ENCODE results near the gene JAKMIP1.

Gene JAKMIP1

GRCh38 chr4:6106156-6106555, 94.2 kb downstream of the JAKMIP1 start:
- no peak overlapping the region for H3K27ac ChIP-seq (ENCODE audit: low read depth, low read length)
- H4K20me1 ChIP-seq (ENCODE audit: control insufficient read depth, insufficient read depth, low read depth, low read length), result no peaks in the 10 kb centered on the region
- no peak overlapping the region for H3K4me3 ChIP-seq (ENCODE audit: low read length)
- no peak overlapping the region for H3K4me2 ChIP-seq (ENCODE audit: low read length)
- no peaks in the 10 kb centered on the region for H3K4me1 ChIP-seq (ENCODE audit: control insufficient read depth, low read length)
- no peaks in the 10 kb centered on the region for H3K9me2 ChIP-seq (replicated peaks; ENCODE audit: control insufficient read depth, low read length)
- H3K27me3 ChIP-seq (ENCODE audit: control insufficient read depth, low read length), result no peaks in the 10 kb centered on the region
- no peaks in the 10 kb centered on the region for H3F3A ChIP-seq (ENCODE audit: control insufficient read depth, insufficient read depth)
- H3K36me3 ChIP-seq (ENCODE audit: control insufficient read depth, low read length), result no peaks in the 10 kb centered on the region
- no peaks in the 10 kb centered on the region for H3K9me3 ChIP-seq (ENCODE audit: control insufficient read depth, insufficient read depth, low read length)
- no peak for TF ChIP-seq CTCF (IDR thresholded peaks at IDR 0.05; ENCODE audit: low read depth, low read length, poor library complexity, severe bottlenecking)
- no peak for TF ChIP-seq EZH2phosphoT487 (IDR thresholded peaks at IDR 0.05; ENCODE audit: borderline replicate concordance, low read length)
- no peaks in the 10 kb centered on the region for H3K79me2 ChIP-seq (ENCODE audit: control insufficient read depth, low read length)

- no peak for TF ChIP-seq EZH2phosphoT487 (IDR thresholded peaks at IDR 0.05; ENCODE audit: borderline replicate concordance, low read length)
- no peak for TF ChIP-seq CTCF (IDR thresholded peaks at IDR 0.05; ENCODE audit: low read depth, low read length, poor library complexity, severe bottlenecking)
- no peak overlapping the region for H3K4me2 ChIP-seq (ENCODE audit: low read length)
- no peaks in the 10 kb centered on the region for H3F3A ChIP-seq (ENCODE audit: control insufficient read depth, insufficient read depth)
These were observed 94.9 kb downstream of the JAKMIP1 start for GRCh38 chr4:6105311-6105911.

GRCh38 chr4:6104541-6105130, 95.7 kb downstream of the JAKMIP1 start:
- no peaks in the 10 kb centered on the region for H3K9me2 ChIP-seq (replicated peaks; ENCODE audit: control insufficient read depth, low read length)
- no peak overlapping the region for H3K27ac ChIP-seq (ENCODE audit: low read depth, low read length)
- no peaks in the 10 kb centered on the region for H3K36me3 ChIP-seq (ENCODE audit: control insufficient read depth, low read length)
- no peaks in the 10 kb centered on the region for H3K4me1 ChIP-seq (ENCODE audit: control insufficient read depth, low read length)
- H4K20me1 ChIP-seq (ENCODE audit: control insufficient read depth, insufficient read depth, low read depth, low read length), result no peaks in the 10 kb centered on the region
- no peak overlapping the region for H3K4me2 ChIP-seq (ENCODE audit: low read length)
- H3K27me3 ChIP-seq (ENCODE audit: control insufficient read depth, low read length), result no peaks in the 10 kb centered on the region
- H3K4me3 ChIP-seq (ENCODE audit: low read length), result no peak overlapping the region
- TF ChIP-seq EZH2phosphoT487 (IDR thresholded peaks at IDR 0.05; ENCODE audit: borderline replicate concordance, low read length) (no peak), CTCF (IDR thresholded peaks at IDR 0.05; ENCODE audit: low read depth, low read length, poor library complexity, severe bottlenecking) (no peak)
- H3K79me2 ChIP-seq (ENCODE audit: control insufficient read depth, low read length), result no peaks in the 10 kb centered on the region
- no peaks in the 10 kb centered on the region for H3F3A ChIP-seq (ENCODE audit: control insufficient read depth, insufficient read depth)
- no peaks in the 10 kb centered on the region for H3K9me3 ChIP-seq (ENCODE audit: control insufficient read depth, insufficient read depth, low read length)

More at GRCh38 chr4:6105311-6105911, 94.9 kb downstream of the JAKMIP1 start:
- Histone ChIP-seq H3K79me2 (ENCODE audit: control insufficient read depth, low read length) (no peaks in the 10 kb centered on the region), H3K27ac (ENCODE audit: low read depth, low read length) (no peak overlapping the region), H3K27me3 (ENCODE audit: control insufficient read depth, low read length) (no peaks in the 10 kb centered on the region), H3K9me3 (ENCODE audit: control insufficient read depth, insufficient read depth, low read length) (no peaks in the 10 kb centered on the region), H3K4me1 (ENCODE audit: control insufficient read depth, low read length) (no peaks in the 10 kb centered on the region), H3K4me3 (ENCODE audit: low read length) (no peak overlapping the region), H4K20me1 (ENCODE audit: control insufficient read depth, insufficient read depth, low read depth, low read length) (no peaks in the 10 kb centered on the region), H3K36me3 (ENCODE audit: control insufficient read depth, low read length) (no peaks in the 10 kb centered on the region), H3K9me2 (replicated peaks; ENCODE audit: control insufficient read depth, low read length) (no peaks in the 10 kb centered on the region)
